Right lung (tissue), 5 donors: ENCODE results near the gene CDC34. TPM values are rescaled to one million over a fixed set of nuclear protein-coding genes. Genes with fewer than 3 reads are reported as not detected.

Experiments used
- DNase-seq, 2 donors: peaks; one replicate each; pipeline ENCODE4 v3.0.0-alpha.2; 2013
- polyA plus RNA-seq, 5 donors: library from polyadenylated mRNA; unstranded; fragments of 120-200 nt; gene quantifications; one replicate each; pipeline versions ENCODE4 v1.2.1 to v1.2.3, GENCODE V29; 2013; ENCODE audit warnings: inconsistent platforms in 1 of 5, low replicate concordance in 1 of 5; ENCODE audit not compliant: insufficient read length in 5 of 5, insufficient read depth in 1 of 5

Gene CDC34
- polyA plus RNA-seq, 5 donors: 43.5 to 68.9 (median 50.8) TPM

DNA sequence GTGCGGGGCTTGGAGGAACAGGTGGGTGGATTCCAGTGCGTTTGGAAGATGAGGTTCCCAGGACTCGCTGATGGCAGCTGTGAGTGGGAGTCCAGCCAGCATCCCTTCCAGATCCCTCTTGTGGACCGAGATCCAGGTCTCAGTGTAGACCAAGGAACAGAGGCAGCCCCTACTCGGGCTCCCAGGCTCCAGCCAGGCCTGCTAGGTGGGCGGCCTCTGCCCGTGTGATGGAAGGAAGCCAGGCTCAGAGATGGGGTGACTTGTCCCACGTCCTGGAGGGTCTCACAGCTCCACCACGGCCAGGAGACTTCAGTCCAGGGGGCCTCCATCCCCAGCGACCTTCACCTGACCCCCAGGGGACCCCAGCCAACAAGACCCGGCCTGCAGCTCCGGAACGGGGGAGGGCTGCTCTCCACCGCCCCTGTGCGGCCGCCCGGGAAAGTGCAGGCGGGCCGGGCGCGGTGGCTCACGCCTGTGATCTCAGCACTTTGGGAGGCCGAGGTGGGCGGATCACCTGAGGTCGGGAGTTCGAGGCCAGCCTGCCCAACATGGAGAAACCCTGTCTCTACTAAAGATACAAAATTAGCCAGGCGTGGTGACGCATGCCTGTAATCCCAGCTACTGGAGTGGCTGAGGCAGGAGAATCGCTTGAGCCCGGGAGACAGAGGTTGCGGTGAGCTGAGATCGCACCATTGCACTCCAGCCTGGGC lies 36.0 kb upstream of the CDC34 start:
- no peak for DNase-seq

- no peak for DNase-seq
Observed at GRCh38 chr19:496112-496665, 35.4 kb upstream of the CDC34 start, which contains the start of gene MADCAM1. Gene MADCAM1 (plus strand): TSS chr19:496486. CDS start chr19:496500, 14 bp downstream.

DNA sequence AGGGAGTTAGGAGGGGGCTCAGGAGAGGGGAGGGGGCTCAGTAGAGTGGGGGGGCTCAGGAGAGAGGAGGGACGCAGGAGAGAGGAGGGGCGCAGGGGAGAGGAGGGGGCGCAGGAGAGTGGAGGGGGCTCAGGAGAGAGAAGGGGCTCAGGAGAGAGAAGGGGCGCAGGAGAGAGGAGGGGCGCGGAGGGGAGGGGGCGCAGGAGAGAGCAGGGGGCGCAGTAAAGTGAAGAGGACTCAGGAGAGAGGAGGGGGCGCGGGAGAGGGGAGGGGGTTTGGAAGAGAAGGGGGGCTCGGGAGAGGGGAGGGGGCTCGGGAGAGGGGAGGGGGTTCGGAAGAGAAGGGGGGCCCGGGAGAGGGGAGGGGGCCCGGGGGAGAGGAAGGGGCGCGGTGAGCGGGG lies 34.6 kb upstream of the CDC34 start:
- no peak for DNase-seq

- DNase-seq: no peak
Observed at GRCh38 chr19:497491-497868, 34.1 kb upstream of the CDC34 start.

- DNase-seq: no peak
Observed at GRCh38 chr19:497869-498510, 33.6 kb upstream of the CDC34 start.

GRCh38 chr19:498511-498891 lies 33.1 kb upstream of the CDC34 start:
- DNase-seq: no peak

DNA sequence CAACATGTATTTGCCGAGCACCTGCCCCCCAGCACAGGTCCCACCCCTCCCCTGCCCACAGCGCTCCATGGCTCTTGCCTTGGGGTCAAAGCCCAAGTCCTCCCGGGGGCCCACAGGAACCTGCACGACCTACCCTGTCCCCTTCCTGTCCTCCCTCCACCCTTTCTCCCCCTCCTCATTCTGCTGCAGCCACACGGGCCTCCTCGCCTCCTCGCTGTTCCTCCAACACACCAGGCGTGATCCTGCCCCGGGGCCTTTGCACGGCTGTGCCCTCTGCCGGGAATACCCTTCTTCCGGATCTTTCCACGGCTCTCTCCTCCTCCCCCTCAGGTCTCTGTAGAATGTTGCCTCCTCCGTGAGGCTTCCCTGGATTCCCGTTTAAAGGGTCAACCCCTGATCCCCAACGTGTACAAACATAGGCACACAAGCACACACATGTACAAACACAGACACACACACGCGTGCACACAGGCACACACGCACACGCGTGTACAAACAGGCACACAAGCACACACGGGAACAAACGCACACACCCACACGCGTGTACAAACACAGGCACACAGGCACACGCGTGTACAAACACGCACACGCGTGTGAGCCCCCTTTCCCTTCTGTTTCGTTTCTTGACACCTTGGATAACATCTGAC lies 32.5 kb upstream of the CDC34 start:
- DNase-seq: no peak

DNA sequence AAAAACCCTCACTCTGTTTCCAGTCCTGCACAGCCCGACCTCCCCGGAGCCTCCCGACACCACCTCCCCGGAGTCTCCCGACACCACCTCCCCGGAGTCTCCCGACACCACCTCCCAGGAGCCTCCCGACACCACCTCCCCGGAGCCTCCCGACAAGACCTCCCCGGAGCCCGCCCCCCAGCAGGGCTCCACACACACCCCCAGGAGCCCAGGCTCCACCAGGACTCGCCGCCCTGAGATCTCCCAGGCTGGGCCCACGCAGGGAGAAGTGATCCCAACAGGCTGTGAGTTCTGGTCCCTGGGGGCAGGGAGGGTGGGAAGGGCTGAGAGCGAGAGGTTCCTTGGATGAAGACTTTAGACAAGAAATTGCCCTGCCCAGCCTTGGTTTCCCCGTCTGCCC lies 29.9 kb upstream of the CDC34 start:
- no peak for DNase-seq

- DNase-seq: no peak
Observed at GRCh38 chr19:504616-505015, 26.9 kb upstream of the CDC34 start.

DNA sequence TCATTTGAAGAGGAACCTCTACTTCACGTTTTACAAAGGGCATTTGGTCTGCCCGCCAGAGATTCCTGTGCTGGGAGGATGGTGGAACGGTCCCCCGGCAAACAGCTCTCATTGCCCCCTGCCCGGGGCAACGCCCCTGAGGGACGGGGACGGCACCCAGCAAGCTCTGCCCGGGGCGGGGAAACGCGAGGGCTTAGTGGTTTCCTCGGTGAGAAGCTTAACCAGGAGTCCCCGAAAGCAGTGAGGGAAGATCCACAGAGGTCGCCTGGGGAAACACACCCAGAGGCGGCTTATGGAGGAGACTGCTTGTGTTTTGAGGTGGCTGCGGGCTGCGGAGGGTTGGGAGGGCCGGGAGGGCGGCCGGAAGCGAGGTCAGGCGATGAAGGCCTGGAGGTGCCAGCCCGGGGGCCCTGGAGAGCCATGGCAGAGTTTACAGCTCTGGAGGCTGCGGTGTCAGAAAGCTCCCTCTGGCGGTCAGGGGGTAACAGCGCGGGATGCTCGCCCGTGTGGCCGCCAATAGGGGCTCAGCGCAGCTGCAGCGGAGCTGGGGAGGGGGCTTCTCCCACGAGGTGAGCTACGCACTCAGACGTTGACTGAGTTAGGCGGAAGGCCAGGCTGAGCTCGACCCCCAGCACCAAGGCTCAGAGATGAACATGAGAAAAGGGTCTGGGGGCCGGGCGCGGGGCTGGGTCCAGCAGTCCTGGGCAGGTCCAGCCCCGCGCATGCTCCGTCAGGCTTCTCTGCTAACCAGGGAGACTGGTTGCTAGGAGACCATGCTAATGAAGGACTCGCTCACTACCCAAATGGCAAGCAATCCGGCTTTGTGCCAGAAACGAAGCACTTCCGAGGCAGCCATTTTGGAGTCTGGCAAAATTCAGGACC lies 24.9 kb upstream of the CDC34 start:
- peak; percentile 100 for DNase-seq

DNA sequence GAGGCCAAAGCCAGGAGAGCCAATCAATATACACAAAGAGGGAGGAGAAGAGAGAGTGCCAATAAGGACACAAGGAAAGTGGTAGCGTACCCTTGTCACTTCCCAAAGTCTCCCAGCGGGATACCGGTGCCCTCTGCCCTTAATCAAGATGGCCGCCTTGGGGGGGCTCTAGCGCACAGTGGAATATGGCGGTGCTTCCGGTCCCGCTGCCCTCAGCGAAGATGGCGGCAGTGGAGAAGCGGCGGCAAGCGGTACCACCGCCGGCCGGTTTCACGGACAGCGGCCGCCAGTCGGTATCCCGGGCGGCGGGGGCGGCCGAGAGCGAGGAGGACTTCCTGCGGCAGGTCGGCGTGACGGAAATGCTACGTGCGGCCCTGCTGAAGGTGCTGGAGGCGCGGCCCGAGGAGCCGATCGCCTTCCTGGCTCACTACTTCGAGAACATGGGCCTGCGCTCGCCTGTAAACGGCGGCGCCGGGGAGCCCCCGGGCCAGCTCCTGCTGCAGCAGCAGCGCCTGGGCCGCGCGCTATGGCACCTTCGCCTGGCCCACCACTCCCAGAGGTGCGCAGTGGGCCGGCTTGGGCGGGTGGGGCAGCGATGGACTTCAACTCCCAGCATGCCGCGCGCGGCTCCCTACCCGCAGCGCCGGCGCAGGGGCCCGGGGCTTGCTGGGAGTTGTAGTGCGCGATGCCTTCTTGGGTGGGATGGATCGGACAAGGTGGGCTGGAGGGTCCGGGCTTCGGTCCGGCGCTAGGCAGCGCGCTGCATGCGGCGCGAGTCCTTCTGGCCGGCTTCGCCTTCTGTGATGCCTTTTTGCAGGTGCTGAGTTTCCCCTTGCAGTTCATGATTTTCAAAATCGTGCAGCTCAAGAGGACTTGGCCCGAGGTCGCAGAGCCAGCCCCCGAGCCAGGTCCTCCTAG lies 24.0 kb upstream of the CDC34 start, which contains the start of gene TPGS1:
Gene TPGS1 (plus strand): TSS at position 212 of the 918 bp plus-strand sequence. CDS start 10 bp downstream, at position 222.
- DNase-seq: no peak

DNA sequence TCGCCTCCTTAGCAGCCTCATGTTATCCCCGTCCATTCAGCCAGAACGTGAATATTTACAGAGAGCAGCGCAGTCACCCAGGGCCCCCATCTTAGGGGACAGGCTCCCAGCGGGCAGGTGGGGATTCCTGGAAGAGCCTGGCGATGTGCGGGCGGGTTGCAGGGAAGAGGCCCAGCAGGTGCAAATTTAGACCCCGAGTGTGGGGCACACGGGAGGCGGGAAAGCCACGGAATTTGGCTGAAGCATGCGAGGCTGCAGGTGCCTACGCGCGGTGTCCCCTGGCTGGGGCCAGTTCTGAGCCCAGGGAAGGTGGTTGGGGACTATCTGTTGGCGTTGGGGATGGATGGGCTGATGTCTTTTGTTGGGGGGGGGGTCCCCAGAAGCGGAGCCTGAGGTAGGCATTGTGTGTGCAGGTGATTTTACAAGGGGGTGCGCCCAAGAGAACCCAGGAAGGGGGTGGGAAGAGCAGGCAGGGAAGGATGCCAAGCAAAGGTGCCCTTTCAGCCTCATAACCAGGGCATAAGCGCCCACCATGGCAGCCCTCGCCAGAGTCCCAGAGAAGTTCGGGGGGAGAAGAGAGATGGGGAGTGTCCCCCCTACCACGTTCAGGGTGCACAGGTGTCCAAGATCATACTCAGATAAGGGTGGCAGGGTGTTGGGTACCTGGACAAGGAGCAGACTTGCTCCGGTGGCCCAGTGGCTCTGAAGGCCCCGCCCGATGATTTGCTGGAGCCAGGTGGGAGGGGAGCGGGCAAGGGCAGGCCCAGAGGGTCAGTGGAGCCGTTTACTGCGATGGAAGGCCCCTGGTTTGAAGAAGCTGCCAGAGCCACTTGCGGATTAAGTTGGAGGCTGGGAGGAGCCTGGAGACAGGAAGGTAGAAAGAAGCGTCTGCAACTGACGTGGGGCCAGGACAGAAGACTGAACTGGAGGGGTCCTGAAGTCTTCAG lies 23.1 kb upstream of the CDC34 start:
- no peak for DNase-seq

DNA sequence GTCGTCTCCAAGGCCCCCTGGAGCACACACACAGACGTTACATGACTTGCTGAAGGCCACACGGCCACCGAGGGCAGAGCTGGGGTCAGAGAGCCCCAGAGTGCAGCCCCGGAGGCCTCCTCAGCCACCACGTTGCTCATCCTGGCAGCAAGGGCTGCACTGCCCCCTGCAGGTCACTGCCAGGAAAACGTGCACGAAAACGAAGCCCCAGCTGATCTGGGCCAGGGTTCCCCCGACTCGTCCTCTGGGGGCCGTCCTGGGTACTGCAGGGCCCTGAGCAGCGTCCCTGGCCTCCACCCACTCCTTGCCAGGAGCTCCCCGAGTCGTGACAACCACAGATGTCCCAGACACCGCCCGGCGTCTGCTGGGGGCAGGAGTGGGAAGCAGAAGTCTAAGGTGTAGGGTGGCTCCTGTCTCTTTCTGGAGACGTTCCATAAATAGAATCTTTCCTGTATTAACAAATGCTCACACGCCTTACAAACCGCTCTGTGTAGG lies 20.9 kb upstream of the CDC34 start:
- DNase-seq: peak in 1 of 2 donors; percentile 57

DNA sequence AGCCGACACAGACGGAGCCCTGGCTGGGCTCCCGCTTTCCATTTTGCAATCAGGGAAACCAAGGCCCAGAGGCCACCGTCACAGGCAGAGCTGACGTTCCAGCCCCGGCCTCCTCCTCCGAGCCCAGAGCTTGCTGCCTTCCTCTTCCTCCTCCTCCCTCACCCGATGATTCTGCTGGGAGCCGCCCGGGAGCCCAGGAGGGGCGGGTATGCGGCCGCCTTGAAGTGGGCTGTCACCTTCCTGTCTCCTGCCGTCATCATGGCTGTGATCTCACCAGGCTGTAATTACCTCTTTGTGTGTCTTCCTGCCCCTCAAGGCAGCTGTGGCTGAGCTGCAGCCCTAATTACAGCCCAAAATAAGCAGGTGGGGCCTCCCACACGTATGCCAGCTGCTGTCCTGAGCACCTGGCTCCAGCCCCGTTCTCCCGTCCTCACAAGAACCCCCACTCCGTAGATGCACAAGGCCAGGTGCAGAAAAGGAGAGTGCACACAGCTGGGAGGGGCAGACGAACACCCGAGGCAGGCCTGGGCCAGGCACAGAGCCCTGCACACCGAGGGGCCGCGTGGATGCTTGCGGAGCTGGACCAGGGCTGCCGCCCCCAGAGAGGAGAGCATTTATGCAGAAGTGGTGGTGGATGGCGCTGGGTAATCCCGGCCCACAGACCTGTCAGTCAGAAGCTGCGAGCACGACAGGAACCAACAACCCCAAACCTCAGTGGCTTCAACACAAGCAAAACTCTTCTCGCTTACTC lies 20.3 kb upstream of the CDC34 start:
- no peak for DNase-seq

DNA sequence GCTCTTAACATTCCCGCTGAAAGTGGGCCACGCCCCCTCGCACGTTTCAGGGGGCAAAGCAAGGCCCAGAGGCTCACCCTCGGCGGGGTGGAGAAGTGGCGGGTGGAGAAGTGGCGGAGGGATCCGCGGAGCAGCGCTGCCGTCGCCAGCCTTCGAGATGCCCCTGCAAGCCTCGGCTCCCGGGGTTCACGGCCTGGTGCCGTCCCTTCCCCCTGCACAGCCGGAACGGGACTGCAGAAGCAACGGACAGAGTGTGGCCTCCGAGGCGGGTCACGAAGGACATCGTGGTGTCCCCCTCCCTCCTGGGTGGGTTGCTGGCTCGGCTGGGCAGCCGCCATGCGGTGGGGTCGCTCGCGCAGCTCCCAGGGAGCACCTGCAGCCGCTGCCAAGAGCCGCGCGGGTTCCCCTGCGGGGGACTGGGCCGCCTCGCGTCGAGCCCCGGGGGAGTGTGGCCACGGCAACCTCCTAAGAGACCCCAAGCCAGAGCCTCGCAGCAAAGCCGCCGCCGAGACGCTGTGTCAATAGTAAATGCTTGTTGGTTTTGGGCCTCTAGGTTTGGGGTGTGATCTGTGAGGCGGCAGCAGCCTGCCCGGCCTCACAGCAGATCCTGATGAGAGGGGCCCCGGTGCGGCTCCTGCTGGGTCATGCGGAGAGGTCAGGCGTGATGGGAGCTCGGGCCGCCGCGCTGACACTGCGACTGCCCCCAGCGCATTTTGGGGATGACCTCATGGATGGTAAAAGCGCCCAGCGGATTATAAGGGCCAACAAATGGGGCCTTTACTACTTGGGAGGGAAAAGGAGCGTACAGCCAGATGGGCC lies 18.8 kb upstream of the CDC34 start:
- DNase-seq: peak; percentile 73 to 79

DNA sequence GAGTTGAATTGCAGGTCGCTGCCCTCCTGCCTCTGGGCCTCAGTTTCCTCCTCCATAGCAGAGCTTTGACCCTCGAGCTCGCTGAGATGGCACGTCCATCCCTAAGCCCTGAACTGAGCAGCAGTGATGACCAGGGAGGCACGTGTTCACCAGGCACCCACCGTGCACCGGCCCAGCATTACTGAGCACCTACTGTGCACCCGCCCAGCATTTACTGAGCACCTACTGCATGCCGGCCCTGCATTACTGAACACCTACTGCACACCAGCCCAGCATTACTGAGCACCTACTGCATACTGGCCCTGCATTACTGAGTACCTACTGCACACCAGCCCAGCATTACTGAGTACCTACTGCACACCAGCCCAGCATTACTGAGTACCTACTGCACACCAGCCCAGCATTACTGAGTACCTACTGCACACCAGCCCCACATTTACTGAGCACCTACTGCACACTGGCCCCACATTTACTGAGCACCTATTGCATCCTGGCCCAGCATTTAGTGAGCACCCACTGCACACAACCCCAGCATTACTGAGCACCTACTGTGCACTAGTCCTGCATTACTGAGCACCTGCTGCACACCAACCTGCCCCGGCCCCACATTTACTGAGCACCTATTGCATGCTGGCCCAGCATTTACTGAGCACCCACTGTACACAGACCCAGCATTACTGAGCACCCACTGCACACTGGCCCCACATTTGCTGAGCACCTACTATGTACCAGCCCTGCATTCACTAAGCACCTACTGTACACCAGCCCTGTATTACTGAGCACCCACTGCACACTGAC lies 18.0 kb upstream of the CDC34 start:
- DNase-seq: no peak
